Fibroblast of villous mesenchyme (primary cell): ENCODE results near the gene DHCR7. TPM values are rescaled to one million over a fixed set of nuclear protein-coding genes. Genes with fewer than 3 reads are reported as not detected.

Experiments used
- DNase-seq: peaks from one replicate; pipeline ENCODE4 v3.0.0-alpha.2; 2010; ENCODE audit warnings: low read depth
- H3K4me3 ChIP-seq: 2 replicates; pipeline ENCODE4 v1.5.1; 2011; ENCODE audit warnings: low read depth, mild to moderate bottlenecking, low read length
- total RNA-seq: library from RNA; depleted of rRNA; stranded (reverse); fragments of >200 nt; gene quantifications from 2 replicates; pipeline ENCODE4 v1.2.3, GENCODE V29; 2012
- TF ChIP-seq, protein P1 (sequence below): IDR thresholded peaks from 2 replicates; pipeline ENCODE4 v1.5.1; 2012; ENCODE audit warnings: low read depth, mild to moderate bottlenecking, low read length; ENCODE audit not compliant: insufficient read depth

The DHCR7 gene
- total RNA-seq, 1 donor: 94.1 TPM

DNA sequence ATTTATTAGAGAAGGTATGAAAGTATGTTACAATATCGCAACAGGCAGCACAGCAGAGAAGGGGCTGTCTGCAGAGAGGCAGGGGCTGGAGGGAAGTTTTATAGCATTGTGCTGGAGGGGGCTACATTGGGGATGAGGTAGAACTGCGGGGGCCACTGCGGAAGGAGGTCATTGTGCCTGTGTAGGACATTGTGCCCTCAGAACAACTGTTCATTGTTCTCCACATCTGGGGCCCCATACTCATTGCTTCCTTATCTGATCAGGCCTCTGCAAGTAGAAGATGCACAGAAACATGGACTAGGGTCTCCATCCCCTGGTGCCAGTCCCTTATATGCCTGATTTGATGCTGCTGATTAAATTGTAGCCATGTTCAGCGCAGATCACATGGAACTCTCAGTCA, 16.9 kb upstream of the DHCR7 start:
- TF ChIP-seq, protein P1, sequence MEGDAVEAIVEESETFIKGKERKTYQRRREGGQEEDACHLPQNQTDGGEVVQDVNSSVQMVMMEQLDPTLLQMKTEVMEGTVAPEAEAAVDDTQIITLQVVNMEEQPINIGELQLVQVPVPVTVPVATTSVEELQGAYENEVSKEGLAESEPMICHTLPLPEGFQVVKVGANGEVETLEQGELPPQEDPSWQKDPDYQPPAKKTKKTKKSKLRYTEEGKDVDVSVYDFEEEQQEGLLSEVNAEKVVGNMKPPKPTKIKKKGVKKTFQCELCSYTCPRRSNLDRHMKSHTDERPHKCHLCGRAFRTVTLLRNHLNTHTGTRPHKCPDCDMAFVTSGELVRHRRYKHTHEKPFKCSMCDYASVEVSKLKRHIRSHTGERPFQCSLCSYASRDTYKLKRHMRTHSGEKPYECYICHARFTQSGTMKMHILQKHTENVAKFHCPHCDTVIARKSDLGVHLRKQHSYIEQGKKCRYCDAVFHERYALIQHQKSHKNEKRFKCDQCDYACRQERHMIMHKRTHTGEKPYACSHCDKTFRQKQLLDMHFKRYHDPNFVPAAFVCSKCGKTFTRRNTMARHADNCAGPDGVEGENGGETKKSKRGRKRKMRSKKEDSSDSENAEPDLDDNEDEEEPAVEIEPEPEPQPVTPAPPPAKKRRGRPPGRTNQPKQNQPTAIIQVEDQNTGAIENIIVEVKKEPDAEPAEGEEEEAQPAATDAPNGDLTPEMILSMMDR: no peak
- no peak for DNase-seq
- H3K4me3 ChIP-seq: no peak overlapping the region

GRCh38 chr11:71463331-71464211, 15.4 kb upstream of the DHCR7 start:
- DNase-seq: no peak
- TF ChIP-seq, protein P1: no peak
- no peak overlapping the region for H3K4me3 ChIP-seq

DNA sequence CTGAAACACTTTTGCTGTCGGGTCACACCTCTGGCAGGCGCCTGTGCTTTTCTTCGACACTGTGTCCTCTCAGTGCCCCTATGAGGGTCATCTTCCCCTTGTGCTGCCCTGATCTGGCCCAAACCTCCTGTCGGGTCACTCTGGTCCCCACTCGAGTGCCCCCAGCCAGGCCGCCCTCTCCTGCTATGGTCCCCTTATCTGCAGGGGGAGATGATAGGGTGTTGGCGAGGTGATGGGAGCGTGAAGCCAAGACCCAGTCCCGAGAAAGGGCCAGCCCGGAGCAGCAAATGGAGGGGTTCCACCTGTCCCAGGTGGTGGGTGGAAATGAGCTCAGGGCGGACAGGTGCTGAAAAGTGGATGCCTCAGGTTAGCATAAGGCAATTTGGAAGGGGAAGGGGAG, 14.5 kb upstream of the DHCR7 start:
- DNase-seq: no peak
- no peak overlapping the region for H3K4me3 ChIP-seq
- TF ChIP-seq, protein P1: no peak

DNA sequence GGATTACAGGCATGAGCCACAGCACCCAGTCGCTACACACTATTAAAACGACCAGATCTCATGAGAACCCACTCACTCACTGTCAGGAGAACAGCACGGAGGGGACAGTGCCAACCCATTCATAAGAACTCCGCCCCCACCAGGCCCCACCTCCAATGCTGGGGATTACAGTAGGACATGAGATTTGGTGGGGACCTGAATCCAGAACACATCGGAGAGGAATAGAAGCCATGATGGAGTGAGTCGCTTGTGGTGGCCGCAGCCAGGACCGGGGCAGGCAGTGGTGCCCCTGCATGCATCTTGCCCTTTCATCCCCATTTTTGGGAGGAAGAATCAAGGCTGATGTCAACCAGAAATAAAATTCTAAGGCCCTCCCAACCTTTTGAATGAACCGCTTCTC, 13.5 kb upstream of the DHCR7 start:
- no peak overlapping the region for H3K4me3 ChIP-seq
- TF ChIP-seq, protein P1: no peak
- no peak for DNase-seq

DNA sequence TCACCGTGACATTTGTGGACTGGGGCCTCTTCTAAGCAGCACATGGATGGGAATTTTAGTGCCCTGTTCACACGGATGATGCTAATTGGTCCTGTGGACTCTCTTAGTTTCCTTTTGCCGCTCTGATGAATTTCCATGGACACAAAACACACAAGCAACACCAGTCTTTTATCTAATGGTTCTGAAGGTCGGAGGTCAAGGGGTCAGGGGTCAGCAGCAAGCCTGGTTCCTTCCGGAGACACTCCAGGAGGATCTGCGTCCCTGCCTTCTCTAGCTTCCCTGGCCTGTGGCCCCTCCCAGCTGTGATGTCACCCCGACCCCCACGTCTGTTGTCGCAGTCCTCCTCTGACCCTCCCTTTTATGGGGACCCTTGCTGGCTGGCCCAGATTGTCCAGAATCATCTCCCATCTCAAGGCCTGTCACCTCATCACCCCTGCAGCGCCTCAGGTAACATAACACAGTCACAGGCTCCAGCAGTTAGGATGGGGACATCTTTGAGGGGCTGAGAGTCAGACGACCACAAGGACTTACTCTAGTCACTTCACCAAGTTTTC, 11.7 kb upstream of the DHCR7 start:
- TF ChIP-seq, protein P1: no peak
- no peak for DNase-seq

GRCh38 chr11:71459076-71459766, 11.0 kb upstream of the DHCR7 start:
- no peak overlapping the region for H3K4me3 ChIP-seq
- TF ChIP-seq, protein P1: no peak
- no peak for DNase-seq

More for the DNA sequence above, 11.7 kb upstream of the DHCR7 start:
- H3K4me3 ChIP-seq: no peak overlapping the region
